ENCODE results near the gene CAGE1. TPM values are rescaled to one million over a fixed set of nuclear protein-coding genes. Genes with fewer than 3 reads are reported as not detected.
"Not testable (repeated sequence)": the region's sequence is repeated elsewhere in the genome, so short reads cannot be mapped to it uniquely, and the experiment has no call there.

Gene CAGE1
- total RNA-seq, 1 donor from 2014 or later, result not detected

DNA sequence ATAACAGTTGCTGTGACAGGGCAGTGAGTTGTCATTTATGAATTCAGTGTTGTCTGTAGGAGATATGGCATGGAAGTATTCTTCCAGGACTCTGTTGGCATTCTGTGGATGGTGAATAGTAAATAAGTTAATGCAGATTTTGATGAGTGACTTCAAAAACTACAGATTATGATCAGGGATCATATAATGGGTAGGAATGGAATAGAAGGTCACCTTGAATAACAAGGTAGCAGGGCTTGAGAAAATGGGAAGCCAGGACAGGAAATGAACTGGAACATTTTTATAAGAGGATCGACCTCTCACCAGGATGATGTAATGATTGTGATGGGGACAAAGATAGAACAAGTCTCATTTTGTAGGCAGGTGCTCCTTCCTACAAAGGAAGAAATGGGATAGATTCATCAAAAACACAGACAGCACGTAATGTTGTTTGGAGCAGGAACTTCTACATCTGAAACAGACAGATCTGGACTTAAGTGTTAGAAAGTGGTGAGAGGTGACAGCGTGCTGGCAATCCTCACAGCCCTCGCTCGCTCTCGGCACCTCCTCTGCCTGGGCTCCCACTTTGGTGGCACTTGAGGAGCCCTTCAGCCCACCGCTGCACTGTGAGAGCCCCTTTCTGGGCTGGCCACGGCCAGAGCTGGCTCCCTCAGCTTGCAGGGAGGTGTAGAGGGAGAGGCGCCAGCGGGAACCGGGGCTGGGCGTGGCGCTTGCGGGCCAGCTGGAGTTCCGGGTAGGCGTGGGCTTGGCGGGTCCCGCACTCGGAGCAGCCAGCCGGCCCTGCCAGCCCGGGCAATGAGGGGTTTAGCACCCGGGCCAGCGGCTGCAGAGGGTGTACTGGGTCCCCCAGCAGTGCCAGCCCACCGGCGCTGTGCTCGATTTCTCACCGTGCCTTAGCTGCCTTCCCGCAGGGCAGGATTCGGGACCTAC, 45.7 kb downstream of the CAGE1 start:
- no peaks in the 10 kb centered on the region for H3K27me3 Mint-ChIP-seq (ENCODE audit: low read depth)
- TF ChIP-seq, protein P1, sequence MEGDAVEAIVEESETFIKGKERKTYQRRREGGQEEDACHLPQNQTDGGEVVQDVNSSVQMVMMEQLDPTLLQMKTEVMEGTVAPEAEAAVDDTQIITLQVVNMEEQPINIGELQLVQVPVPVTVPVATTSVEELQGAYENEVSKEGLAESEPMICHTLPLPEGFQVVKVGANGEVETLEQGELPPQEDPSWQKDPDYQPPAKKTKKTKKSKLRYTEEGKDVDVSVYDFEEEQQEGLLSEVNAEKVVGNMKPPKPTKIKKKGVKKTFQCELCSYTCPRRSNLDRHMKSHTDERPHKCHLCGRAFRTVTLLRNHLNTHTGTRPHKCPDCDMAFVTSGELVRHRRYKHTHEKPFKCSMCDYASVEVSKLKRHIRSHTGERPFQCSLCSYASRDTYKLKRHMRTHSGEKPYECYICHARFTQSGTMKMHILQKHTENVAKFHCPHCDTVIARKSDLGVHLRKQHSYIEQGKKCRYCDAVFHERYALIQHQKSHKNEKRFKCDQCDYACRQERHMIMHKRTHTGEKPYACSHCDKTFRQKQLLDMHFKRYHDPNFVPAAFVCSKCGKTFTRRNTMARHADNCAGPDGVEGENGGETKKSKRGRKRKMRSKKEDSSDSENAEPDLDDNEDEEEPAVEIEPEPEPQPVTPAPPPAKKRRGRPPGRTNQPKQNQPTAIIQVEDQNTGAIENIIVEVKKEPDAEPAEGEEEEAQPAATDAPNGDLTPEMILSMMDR (IDR thresholded peaks at IDR 0.05), result no peak
- no peak overlapping the region for H3K27ac Mint-ChIP-seq (ENCODE audit: unreplicated experiment)
- H3K4me3 Mint-ChIP-seq (ENCODE audit: unreplicated experiment), result no peak overlapping the region
- no peak for DNase-seq (ENCODE audit: low spot score)
- peaks cover 45% of the 10 kb centered on the region for H3K4me1 Mint-ChIP-seq (ENCODE audit: low read depth)
- H3K36me3 Mint-ChIP-seq (ENCODE audit: low read depth), result peaks cover 2% of the 10 kb centered on the region
- peaks cover 7% of the 10 kb centered on the region for H3K9me3 Mint-ChIP-seq (ENCODE audit: low read depth)

DNA sequence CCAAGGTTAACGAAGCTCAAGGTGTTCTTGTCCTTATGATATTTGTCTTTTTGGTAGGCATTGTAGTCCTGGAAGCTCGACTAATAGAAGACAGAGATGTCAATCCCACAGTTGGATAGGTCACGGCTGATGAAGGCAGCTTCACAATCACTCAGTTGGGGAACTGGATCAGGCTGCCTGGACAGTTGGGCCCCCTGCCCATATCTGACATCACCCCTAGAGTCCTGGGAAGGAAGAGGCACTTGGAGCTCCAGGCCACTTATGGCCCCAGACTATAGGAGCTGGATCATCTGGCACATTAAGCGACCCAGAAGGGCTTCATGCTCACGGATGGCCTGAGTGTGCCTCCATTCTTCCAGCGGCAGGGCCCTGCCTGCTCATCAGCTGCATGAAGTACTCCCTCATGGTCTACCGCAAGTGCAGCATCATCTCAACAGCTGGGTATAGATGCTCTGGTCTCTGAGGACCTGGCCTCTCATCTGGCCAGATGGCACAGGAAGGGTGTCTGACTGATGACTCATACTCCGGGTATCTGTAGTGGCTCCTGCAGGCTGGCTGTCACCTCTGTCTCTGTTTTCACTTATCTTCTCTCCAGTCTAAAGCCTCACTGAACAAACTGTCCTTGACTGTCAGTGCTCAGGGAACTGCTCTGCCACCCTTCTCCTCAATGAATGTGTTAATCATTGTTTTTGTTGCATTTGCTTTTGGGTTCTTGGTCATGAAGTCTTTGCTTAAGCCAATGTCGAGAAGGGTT, 47.4 kb downstream of the CAGE1 start:
- Mint-ChIP-seq H3K36me3 (ENCODE audit: low read depth) (no peaks in the 10 kb centered on the region), H3K4me1 (ENCODE audit: low read depth) (peaks cover 36% of the 10 kb centered on the region), H3K4me3 (ENCODE audit: unreplicated experiment) (no peak overlapping the region), H3K27me3 (ENCODE audit: low read depth) (no peaks in the 10 kb centered on the region), H3K27ac (ENCODE audit: unreplicated experiment) (no peak overlapping the region), H3K9me3 (ENCODE audit: low read depth) (peaks cover 5% of the 10 kb centered on the region)
- DNase-seq (ENCODE audit: low spot score), result no peak
- TF ChIP-seq, protein P1 (IDR thresholded peaks at IDR 0.05), result no peak

DNA sequence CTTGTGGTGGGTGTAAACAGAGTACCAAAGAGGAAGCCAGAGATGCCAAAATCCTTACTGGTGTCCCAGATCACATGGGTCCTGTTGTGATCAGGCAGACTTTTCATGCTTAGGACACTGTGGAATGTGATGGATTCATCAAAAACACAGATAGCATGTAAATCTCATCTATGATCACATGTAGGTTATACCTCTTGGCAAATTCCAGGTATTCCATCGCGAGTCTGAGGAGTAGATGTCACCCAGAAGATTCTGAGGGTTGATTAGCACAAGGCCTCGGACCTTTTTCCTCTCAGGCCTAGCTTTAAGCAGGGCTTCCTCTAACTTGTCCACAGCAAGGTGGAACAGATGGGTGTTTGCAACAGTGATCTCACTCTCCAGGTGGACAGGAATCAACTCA, 48.3 kb downstream of the CAGE1 start:
- Mint-ChIP-seq H3K27ac (ENCODE audit: unreplicated experiment) (no peak overlapping the region), H3K36me3 (ENCODE audit: low read depth) (no peaks in the 10 kb centered on the region), H3K4me3 (ENCODE audit: unreplicated experiment) (no peak overlapping the region), H3K27me3 (ENCODE audit: low read depth) (no peaks in the 10 kb centered on the region), H3K9me3 (ENCODE audit: low read depth) (peaks cover 5% of the 10 kb centered on the region), H3K4me1 (ENCODE audit: low read depth) (peaks cover 31% of the 10 kb centered on the region)
- TF ChIP-seq, protein P1 (IDR thresholded peaks at IDR 0.05), result no peak
- DNase-seq (ENCODE audit: low spot score), result no peak

DNA sequence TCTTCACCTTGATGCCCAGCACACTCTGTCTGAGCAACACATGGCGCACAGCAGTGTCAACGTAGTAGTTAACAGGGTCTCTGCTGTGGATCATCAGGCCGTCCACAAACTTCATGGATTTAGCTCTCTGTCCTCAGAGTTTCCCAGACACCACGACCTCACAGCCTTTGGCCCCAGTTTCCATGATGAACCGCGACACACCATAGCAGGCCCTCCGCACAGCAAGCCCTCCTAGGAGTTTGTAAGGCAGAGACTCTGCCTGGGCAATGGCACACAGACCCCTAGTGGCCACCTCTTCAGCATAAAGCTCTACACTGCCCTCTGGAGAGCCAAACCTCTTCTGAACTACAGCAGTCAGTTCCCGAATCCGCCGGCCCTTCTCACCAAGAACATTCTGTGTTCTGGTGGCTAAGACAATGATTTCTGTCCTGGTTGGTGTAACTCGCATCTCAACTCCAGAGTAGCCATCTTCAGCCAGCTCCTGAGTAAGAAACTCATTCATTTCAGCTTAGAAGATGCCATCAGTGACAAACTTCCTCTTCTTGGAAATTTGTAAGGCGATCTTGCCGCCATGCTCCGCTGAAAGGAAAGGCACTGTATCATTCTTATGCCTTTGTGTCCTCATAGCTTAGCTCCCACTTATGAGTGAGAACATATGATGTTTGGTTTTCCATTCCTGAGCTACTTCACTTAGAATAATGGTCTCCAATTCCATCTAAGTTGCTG, 50.4 kb downstream of the CAGE1 start:
- H3K4me3 Mint-ChIP-seq (ENCODE audit: unreplicated experiment); H3K36me3 Mint-ChIP-seq (ENCODE audit: low read depth); DNase-seq (ENCODE audit: low spot score); H3K27me3 Mint-ChIP-seq (ENCODE audit: low read depth); H3K9me3 Mint-ChIP-seq (ENCODE audit: low read depth); H3K27ac Mint-ChIP-seq (ENCODE audit: unreplicated experiment): not testable (repeated sequence)
- H3K4me1 Mint-ChIP-seq (ENCODE audit: low read depth), result peaks cover 21% of the 10 kb centered on the region
- TF ChIP-seq, protein P1 (IDR thresholded peaks at IDR 0.05), result peak; percentile 29

DNA sequence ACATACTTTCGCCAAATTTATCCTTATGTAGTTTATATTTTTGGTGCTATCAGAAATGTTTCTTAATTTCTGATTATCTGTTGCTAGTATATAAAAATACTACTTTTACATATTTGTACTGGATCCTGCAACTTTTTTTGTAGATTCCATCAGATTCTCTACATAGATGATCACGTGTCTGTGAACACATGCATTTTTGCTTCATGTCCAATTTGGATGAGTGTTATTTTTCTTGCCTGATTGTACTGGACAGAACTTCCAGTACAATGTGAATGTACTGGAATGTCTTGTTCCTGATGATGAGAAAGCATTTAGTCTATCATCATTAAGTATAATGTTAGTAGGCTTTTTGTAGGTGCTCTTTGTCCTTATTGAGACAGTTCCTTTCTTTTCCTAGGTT, 51.5 kb downstream of the CAGE1 start:
- Mint-ChIP-seq H3K9me3 (ENCODE audit: low read depth) (peaks cover 5% of the 10 kb centered on the region), H3K4me1 (ENCODE audit: low read depth) (peaks cover 13% of the 10 kb centered on the region), H3K4me3 (ENCODE audit: unreplicated experiment) (no peak overlapping the region), H3K36me3 (ENCODE audit: low read depth) (no peaks in the 10 kb centered on the region), H3K27me3 (ENCODE audit: low read depth) (no peaks in the 10 kb centered on the region), H3K27ac (ENCODE audit: unreplicated experiment) (no peak overlapping the region)
- no peak for DNase-seq (ENCODE audit: low spot score)
- TF ChIP-seq, protein P1 (IDR thresholded peaks at IDR 0.05), result no peak
